NCI-H510A (cell line): ENCODE results near the gene ASB17.
"Not testable (repeated sequence)": the region's sequence is repeated elsewhere in the genome, so short reads cannot be mapped to it uniquely, and the experiment has no call there.

Experiments used
- DNase-seq: peaks from one replicate; lab custom pipeline; 2025; lab: John Stamatoyannopoulos, UW

The ASB17 gene

GRCh38 chr1:75932304-75932703 lies at the start of gene ASB17:
Gene ASB17, minus strand, starts transcription at chr1:75932404. Its CDS starts 113 bp downstream, at chr1:75932291.
- no peak for DNase-seq

- no peak for DNase-seq
Measured at GRCh38 chr1:75980972-75981897, 49.0 kb upstream of the ASB17 start.

GRCh38 chr1:75970631-75971030 lies 38.4 kb upstream of the ASB17 start:
- no peak for DNase-seq

GRCh38 chr1:75969550-75969949 lies 37.3 kb upstream of the ASB17 start:
- no peak for DNase-seq

GRCh38 chr1:75967719-75968118 lies 35.5 kb upstream of the ASB17 start:
- no peak for DNase-seq

GRCh38 chr1:75964760-75965408 lies 32.7 kb upstream of the ASB17 start:
- DNase-seq = no peak

GRCh38 chr1:75964110-75964759 lies 32.0 kb upstream of the ASB17 start:
- not testable (repeated sequence) for DNase-seq

GRCh38 chr1:75954586-75954985 lies 22.4 kb upstream of the ASB17 start:
- no peak for DNase-seq

- DNase-seq = no peak
Measured at GRCh38 chr1:75953461-75953860, 21.3 kb upstream of the ASB17 start.

GRCh38 chr1:75952016-75952415 lies 19.8 kb upstream of the ASB17 start:
- no peak for DNase-seq

- DNase-seq = no peak
Measured at GRCh38 chr1:75950176-75950575, 18.0 kb upstream of the ASB17 start.

- DNase-seq = not testable (repeated sequence)
Measured at GRCh38 chr1:75943037-75943436, 10.8 kb upstream of the ASB17 start.

- DNase-seq = no peak
Measured at GRCh38 chr1:75937034-75937433, 4.8 kb upstream of the ASB17 start.

GRCh38 chr1:75922698-75923097 lies 9.5 kb downstream of the ASB17 start:
- no peak for DNase-seq

GRCh38 chr1:75916834-75917233 lies 15.4 kb downstream of the ASB17 start:
- DNase-seq = no peak

GRCh38 chr1:75908717-75909152 lies 23.5 kb downstream of the ASB17 start:
- DNase-seq = no peak

GRCh38 chr1:75901371-75901770 lies 30.8 kb downstream of the ASB17 start:
- DNase-seq = no peak

- no peak for DNase-seq
Measured at GRCh38 chr1:75884437-75884836, 47.8 kb downstream of the ASB17 start.

- no peak for DNase-seq
Measured at GRCh38 chr1:75879985-75880384, 52.2 kb downstream of the ASB17 start.

GRCh38 chr1:75870951-75871350 lies 61.3 kb downstream of the ASB17 start:
- no peak for DNase-seq
